Hepatocyte (in vitro differentiated cells): ENCODE data around the gene IL22RA1.

Source experiments
- EZH2 ChIP-seq: fragments of 200-600 bp; sonication (generic); IDR thresholded peaks from 2 replicates; pipeline ENCODE4 v1.6.1; 2016; ENCODE audit warnings: antibody characterized with exemption, mild to moderate bottlenecking, borderline replicate concordance
- EZH2phosphoT487 ChIP-seq: fragments of 200-600 bp; sonication (generic); IDR thresholded peaks from one replicate; pipeline ENCODE4 v1.6.1; 2018; ENCODE audit warnings: antibody characterized with exemption, mild to moderate bottlenecking, low read depth, moderate library complexity; ENCODE audit not compliant: unreplicated experiment, severe bottlenecking
- TF ChIP-seq, protein P1 (sequence below): fragments of 200-600 bp; sonication (generic); IDR thresholded peaks from 2 replicates; pipeline ENCODE4 v1.5.1; 2016; ENCODE audit warnings: antibody characterized with exemption, mild to moderate bottlenecking; ENCODE audit not compliant: poor library complexity

DNA sequence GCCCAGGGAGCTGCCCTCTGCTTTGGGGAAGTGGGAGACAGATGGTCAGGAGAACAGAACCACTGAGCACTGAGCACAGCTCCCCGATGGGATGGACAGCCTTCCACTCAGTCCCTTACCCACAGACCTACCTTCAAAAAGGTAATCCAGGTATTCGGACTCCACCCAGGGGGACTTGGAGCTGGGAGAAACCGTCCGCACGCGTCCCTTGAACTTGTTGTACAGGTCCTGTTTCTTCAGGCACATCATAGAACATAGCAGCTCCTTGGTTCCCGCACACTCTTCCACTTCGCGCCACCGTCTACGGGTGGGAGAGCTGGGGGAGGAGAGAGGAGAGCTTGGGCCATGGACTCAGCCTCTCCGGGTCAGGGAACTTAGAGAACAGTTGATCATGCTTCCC is 26.3 kb upstream of the IL22RA1 start:
- TF ChIP-seq, protein P1, sequence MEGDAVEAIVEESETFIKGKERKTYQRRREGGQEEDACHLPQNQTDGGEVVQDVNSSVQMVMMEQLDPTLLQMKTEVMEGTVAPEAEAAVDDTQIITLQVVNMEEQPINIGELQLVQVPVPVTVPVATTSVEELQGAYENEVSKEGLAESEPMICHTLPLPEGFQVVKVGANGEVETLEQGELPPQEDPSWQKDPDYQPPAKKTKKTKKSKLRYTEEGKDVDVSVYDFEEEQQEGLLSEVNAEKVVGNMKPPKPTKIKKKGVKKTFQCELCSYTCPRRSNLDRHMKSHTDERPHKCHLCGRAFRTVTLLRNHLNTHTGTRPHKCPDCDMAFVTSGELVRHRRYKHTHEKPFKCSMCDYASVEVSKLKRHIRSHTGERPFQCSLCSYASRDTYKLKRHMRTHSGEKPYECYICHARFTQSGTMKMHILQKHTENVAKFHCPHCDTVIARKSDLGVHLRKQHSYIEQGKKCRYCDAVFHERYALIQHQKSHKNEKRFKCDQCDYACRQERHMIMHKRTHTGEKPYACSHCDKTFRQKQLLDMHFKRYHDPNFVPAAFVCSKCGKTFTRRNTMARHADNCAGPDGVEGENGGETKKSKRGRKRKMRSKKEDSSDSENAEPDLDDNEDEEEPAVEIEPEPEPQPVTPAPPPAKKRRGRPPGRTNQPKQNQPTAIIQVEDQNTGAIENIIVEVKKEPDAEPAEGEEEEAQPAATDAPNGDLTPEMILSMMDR = no peak
- TF ChIP-seq EZH2 = no peak
- TF ChIP-seq EZH2phosphoT487 = no peak
